ENCODE measurements around the gene MAP4. TPM values are rescaled to one million over a fixed set of nuclear protein-coding genes. Genes with fewer than 3 reads are reported as not detected.

MAP4 gene
- total RNA-seq, 1 donor from 2014 or later, result 152 TPM

DNA sequence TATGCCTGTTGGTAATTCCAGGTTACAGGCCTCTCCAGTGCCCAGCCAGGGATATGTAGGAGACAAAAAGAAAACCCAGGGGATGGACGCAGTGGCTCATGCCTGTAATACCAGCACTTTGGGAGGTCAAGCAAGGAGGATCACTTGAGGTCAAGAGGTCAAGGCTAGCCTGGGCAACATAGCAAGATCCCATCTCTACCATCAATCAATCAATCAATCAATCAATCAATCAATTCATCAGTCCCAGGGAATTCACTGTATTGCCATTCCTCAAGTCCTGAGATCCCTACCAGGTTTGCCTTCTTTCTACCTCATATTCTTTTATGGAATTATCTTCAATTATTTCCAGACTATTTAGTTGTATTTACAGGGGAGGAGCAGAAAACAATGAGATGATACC is 131.0 kb downstream of the MAP4 start:
- Mint-ChIP-seq H3K4me3 (no peak overlapping the region), H3K36me3 (ENCODE audit: low read depth) (peaks cover 42% of the 10 kb centered on the region), H3K27me3 (no peaks in the 10 kb centered on the region), H3K27ac (no peak overlapping the region), H3K9me3 (no peaks in the 10 kb centered on the region), H3K4me1 (peaks cover 24% of the 10 kb centered on the region)
- TF ChIP-seq, protein P1, sequence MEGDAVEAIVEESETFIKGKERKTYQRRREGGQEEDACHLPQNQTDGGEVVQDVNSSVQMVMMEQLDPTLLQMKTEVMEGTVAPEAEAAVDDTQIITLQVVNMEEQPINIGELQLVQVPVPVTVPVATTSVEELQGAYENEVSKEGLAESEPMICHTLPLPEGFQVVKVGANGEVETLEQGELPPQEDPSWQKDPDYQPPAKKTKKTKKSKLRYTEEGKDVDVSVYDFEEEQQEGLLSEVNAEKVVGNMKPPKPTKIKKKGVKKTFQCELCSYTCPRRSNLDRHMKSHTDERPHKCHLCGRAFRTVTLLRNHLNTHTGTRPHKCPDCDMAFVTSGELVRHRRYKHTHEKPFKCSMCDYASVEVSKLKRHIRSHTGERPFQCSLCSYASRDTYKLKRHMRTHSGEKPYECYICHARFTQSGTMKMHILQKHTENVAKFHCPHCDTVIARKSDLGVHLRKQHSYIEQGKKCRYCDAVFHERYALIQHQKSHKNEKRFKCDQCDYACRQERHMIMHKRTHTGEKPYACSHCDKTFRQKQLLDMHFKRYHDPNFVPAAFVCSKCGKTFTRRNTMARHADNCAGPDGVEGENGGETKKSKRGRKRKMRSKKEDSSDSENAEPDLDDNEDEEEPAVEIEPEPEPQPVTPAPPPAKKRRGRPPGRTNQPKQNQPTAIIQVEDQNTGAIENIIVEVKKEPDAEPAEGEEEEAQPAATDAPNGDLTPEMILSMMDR (IDR thresholded peaks at IDR 0.05), result no peak
- CTCF ChIA-PET, result no interaction called here
- DNase-seq, result no peak
- ATAC-seq (ENCODE audit: low read depth), result no peak
- POLR2A ChIA-PET, result no interaction called here
- intact Hi-C loops (cut with micrococcal nuclease), result no loop called here

DNA sequence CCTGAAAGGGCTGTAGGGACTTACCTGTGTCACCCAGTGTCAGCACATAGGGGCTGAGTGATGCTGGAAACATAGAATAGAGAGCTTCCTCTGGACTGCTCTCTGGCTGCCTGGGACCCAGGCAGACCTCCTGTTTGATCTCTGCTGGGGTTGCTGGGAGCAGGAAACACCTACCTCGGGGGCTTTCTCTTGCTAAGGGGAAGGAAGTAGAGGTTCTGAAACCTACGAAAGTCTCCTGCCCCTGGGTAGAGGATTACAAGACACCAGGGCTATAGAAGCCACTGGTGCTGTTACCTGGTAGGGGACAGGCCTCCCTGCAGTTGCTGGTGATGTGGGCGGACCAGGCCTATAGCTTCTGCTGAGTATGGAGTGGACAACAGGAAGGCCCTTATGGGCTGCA is 131.6 kb downstream of the MAP4 start:
- H3K36me3 Mint-ChIP-seq (ENCODE audit: low read depth), result peaks cover 40% of the 10 kb centered on the region
- intact Hi-C loops (cut with micrococcal nuclease), result no loop called here
- peak; percentile 21 for ATAC-seq (ENCODE audit: low read depth)
- ChIA-PET POLR2A (no interaction called here), CTCF (no interaction called here)
- peaks cover 24% of the 10 kb centered on the region for H3K4me1 Mint-ChIP-seq
- no peak overlapping the region for H3K27ac Mint-ChIP-seq
- H3K9me3 Mint-ChIP-seq, result no peaks in the 10 kb centered on the region
- TF ChIP-seq, protein P1 (IDR thresholded peaks at IDR 0.05), result no peak
- H3K4me3 Mint-ChIP-seq, result no peak overlapping the region
- H3K27me3 Mint-ChIP-seq, result no peaks in the 10 kb centered on the region
- DNase-seq, result no peak

DNA sequence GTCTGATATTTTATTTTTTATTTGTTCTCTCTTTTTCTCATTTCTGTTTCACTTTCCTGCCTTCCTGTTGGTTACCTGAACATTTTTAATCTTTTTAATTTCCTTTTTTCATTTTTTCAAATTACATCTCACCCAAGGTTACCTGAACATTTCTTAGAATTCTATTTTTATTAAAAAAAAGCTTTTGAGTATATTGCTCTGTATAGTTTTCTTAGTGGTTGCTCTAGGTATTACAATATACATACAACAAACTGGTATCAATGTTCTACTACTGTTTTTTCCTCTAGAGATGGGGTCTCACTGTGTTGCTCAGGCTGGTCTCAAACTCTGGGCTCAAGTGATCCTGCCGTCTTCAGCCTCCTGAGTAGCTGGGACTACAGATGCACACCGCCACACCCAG is 133.9 kb downstream of the MAP4 start:
- no peak overlapping the region for H3K27ac Mint-ChIP-seq
- DNase-seq (no peak), ATAC-seq (ENCODE audit: low read depth) (no peak)
- TF ChIP-seq, protein P1 (IDR thresholded peaks at IDR 0.05), result no peak
- no peak overlapping the region for H3K4me3 Mint-ChIP-seq
- peaks cover 32% of the 10 kb centered on the region for H3K36me3 Mint-ChIP-seq (ENCODE audit: low read depth)
- H3K9me3 Mint-ChIP-seq, result no peaks in the 10 kb centered on the region
- H3K27me3 Mint-ChIP-seq, result no peaks in the 10 kb centered on the region
- ChIA-PET POLR2A (no interaction called here), CTCF (no interaction called here)
- peaks cover 24% of the 10 kb centered on the region for H3K4me1 Mint-ChIP-seq
- intact Hi-C loops (cut with micrococcal nuclease), result no loop called here

DNA sequence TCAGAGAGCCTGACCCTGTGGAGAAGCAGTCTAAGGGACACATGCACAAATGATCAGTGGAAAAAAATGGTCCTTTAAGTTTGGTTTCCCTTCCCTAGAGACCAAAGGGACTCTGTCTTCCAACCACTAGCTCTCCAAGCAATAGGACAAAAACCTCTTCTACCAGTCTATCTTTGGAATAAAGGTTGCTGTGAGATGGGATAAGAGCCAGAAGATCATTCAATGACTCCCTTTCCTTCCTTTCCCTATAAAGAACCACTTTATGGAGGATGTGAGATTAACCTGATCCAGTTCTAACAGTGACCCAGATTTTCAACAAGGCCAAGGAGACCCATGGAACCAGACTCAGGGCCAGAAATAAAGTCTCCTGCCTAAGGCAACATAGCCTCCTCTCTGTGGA is 138.5 kb downstream of the MAP4 start:
- CTCF ChIA-PET, result no interaction called here
- POLR2A ChIA-PET, result no interaction called here
- no peak overlapping the region for H3K27ac Mint-ChIP-seq
- H3K9me3 Mint-ChIP-seq, result no peaks in the 10 kb centered on the region
- peaks cover 12% of the 10 kb centered on the region for H3K4me1 Mint-ChIP-seq
- intact Hi-C loops (cut with micrococcal nuclease), result no loop called here
- H3K4me3 Mint-ChIP-seq, result no peak overlapping the region
- no peaks in the 10 kb centered on the region for H3K27me3 Mint-ChIP-seq
- no peak for ATAC-seq (ENCODE audit: low read depth)
- TF ChIP-seq, protein P1 (IDR thresholded peaks at IDR 0.05), result no peak
- peaks cover 42% of the 10 kb centered on the region for H3K36me3 Mint-ChIP-seq (ENCODE audit: low read depth)
- DNase-seq, result no peak

DNA sequence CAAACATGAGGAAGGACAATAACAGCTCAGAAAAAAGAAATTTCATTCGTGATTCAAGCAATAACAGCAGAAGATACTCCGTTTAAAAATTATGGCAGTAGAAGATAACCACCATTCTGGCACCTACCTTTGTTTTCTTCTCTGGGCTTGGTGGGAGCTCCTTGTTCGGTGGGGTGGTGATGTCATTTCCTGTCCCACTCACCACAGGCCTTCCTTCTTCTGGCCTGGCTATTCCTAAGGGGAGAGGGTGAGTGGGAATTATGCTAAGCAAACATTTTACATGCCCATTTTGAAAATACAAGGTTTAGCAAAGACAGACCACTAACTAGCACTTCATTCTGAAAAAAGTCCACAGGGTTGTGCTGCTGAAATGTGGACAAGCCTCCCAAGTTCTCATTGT is 138.9 kb downstream of the MAP4 start:
- POLR2A ChIA-PET, result no interaction called here
- no peak overlapping the region for H3K27ac Mint-ChIP-seq
- H3K27me3 Mint-ChIP-seq, result no peaks in the 10 kb centered on the region
- no peaks in the 10 kb centered on the region for H3K9me3 Mint-ChIP-seq
- TF ChIP-seq, protein P1 (IDR thresholded peaks at IDR 0.05), result no peak
- DNase-seq (no peak), ATAC-seq (ENCODE audit: low read depth) (no peak)
- CTCF ChIA-PET, result no interaction called here
- intact Hi-C loops (cut with micrococcal nuclease), result no loop called here
- peaks cover 12% of the 10 kb centered on the region for H3K4me1 Mint-ChIP-seq
- no peak overlapping the region for H3K4me3 Mint-ChIP-seq
- peaks cover 42% of the 10 kb centered on the region for H3K36me3 Mint-ChIP-seq (ENCODE audit: low read depth)

All from activated B cell treated with CpG ODN at 0.5 μM for 24 hours (primary cell).